ENCODE results near the gene SYNE1. TPM values are rescaled to one million over a fixed set of nuclear protein-coding genes. Genes with fewer than 3 reads are reported as not detected.
"Not testable (repeated sequence)": the region's sequence is repeated elsewhere in the genome, so short reads cannot be mapped to it uniquely, and the experiment has no call there.

Gene SYNE1
- total RNA-seq, 2 donors from 2014 or later: 26.0 to 46.7 TPM

DNA sequence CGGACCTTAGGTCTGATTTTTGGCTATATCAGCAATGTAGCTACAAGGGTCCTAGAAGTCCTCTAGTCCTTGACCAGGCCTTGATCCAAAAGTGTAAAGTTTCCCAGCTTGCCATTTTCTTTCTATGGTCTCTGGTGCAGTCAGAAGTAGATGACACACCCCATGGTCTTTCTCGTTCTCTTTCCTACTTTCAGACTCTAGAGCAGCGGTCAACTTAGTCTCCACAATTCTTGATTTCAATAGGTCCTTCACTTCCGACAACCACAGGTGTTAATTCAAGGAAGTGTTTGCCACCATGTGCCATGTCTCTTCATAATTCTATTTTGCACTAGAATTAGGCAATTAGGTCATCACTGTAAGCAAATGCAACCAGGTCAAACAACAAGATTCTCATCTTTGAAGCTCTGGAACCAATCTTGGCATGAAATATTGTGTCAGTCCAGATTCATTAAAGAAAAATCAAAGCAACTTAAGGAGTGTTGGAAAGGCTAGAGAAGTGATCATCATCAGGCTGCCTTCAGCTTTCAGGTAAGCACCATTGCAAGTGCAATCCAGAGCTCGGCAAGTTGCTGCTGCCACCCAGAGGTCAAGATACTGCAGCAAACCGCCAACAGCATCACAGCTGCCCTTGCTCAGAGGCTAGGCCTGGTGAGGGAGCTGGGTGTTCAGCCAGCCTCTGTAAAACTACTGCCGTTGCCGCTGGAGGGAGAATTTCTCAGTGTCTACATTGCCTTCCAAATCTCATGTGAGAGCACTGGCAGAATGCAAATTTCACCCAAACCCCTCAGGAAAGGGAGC, 5.6 kb upstream of the SYNE1 start:
- ATAC-seq (replicated peaks): peak; percentile 34
- Mint-ChIP-seq H3K36me3 (ENCODE audit: low read depth) (no peaks in the 10 kb centered on the region), H3K27me3 (peaks cover 35% of the 10 kb centered on the region), H3K4me1 (no peaks in the 10 kb centered on the region), H3K27ac (no peak overlapping the region), H3K9me3 (no peaks in the 10 kb centered on the region), H3K4me3 (no peak overlapping the region)

- peaks cover 34% of the 10 kb centered on the region for H3K27me3 Mint-ChIP-seq
- no peak for ATAC-seq (replicated peaks)
- H3K36me3 Mint-ChIP-seq (ENCODE audit: low read depth): no peaks in the 10 kb centered on the region
- H3K9me3 Mint-ChIP-seq: no peaks in the 10 kb centered on the region
- H3K4me3 Mint-ChIP-seq: peak overlapping the region; percentile 40
- peaks cover 5% of the 10 kb centered on the region for H3K4me1 Mint-ChIP-seq
- H3K27ac Mint-ChIP-seq: no peak overlapping the region
These were observed 410 bp downstream of the SYNE1 start for GRCh38 chr6:152636609-152637295.

DNA sequence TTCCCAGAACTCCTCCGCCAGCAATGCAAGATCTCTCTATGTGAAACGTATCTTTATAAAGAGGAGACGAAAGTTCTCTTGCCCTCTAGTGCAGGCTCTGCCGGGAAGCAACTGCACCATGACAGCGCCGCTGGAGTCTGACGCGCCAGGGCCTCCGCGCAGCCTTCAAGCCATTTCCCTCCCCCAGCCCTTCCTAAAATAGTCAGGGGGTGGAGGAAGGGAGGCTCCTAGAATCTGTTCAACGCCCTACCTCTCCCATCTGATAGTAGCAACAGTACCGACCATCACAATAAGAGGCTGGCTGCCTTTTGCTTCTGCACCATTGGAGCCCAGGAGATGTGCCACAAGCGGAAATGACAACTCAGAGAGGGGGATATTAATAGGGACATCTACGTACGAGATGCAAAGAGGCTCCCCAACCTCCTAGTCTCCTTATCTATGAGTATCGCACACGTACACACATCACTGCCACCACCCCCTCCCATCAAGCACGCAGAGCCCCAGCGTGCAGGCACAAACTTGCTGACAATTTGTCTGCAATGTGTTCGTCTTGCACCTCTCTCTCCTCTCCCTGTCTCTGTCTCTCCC, 1.0 kb downstream of the SYNE1 start:
- Mint-ChIP-seq H3K4me3 (peak overlapping the region; percentile 40), H3K9me3 (no peaks in the 10 kb centered on the region), H3K27ac (no peak overlapping the region), H3K4me1 (peaks cover 5% of the 10 kb centered on the region), H3K36me3 (ENCODE audit: low read depth) (no peaks in the 10 kb centered on the region), H3K27me3 (peaks cover 34% of the 10 kb centered on the region)
- no peak for ATAC-seq (replicated peaks)

DNA sequence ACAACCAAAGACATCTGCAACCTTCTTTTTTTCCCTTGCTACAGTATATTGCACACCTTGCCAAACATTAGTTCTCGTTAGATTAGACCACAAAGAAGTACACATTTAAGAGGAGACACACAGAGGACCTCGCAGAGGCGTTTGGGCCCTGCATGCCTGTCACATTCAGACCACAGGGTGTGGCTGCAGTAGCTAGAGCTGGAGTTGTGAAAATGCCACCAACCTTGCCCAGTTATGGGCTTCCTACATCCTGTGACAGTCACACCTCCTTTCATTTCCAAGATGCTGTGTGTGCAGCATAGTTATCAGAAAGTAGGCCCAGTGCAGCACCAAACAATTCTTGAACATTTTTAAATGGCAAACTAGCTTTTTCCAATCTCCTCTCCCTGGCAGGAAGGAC, 2.4 kb downstream of the SYNE1 start:
- Mint-ChIP-seq H3K4me1 (peaks cover 5% of the 10 kb centered on the region), H3K27ac (no peak overlapping the region), H3K27me3 (peaks cover 31% of the 10 kb centered on the region), H3K9me3 (no peaks in the 10 kb centered on the region), H3K4me3 (no peak overlapping the region), H3K36me3 (ENCODE audit: low read depth) (no peaks in the 10 kb centered on the region)
- no peak for ATAC-seq (replicated peaks)

- no peaks in the 10 kb centered on the region for H3K36me3 Mint-ChIP-seq (ENCODE audit: low read depth)
These were observed 4.9 kb downstream of the SYNE1 start for GRCh38 chr6:152632121-152632782.

DNA sequence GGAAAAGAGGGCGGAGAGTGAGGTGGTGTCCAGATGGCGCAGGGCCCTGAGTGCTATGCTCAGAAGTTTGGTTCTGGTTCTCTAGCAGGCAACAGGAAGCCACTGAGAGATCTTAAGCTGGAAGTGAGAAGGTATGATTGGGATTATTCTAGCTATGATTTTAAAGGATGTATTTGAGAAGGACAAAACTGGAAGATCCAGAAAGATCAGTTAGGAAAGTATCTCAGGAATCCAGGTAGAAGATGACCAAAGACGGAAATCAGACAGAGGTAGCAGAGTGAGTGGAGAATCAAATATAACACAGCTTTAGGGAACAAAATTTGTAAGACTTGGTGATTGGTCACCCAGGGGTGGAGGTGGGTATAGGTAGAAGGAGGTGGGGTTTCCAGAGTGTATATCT, 5.8 kb downstream of the SYNE1 start:
- Mint-ChIP-seq H3K27me3 (peaks cover 16% of the 10 kb centered on the region), H3K36me3 (ENCODE audit: low read depth) (no peaks in the 10 kb centered on the region), H3K4me1 (peaks cover 4% of the 10 kb centered on the region), H3K4me3 (no peak overlapping the region), H3K9me3 (no peaks in the 10 kb centered on the region), H3K27ac (no peak overlapping the region)
- no peak for ATAC-seq (replicated peaks)

More at GRCh38 chr6:152632121-152632782, 4.9 kb downstream of the SYNE1 start:
- Mint-ChIP-seq H3K4me1 (peaks cover 5% of the 10 kb centered on the region), H3K4me3 (no peak overlapping the region), H3K27me3 (peaks cover 18% of the 10 kb centered on the region), H3K9me3 (no peaks in the 10 kb centered on the region), H3K27ac (no peak overlapping the region)
- ATAC-seq (replicated peaks): no peak

GRCh38 chr6:152630832-152631231, 6.3 kb downstream of the SYNE1 start:
- ATAC-seq (replicated peaks): no peak
- no peak overlapping the region for H3K4me3 Mint-ChIP-seq
- H3K27ac Mint-ChIP-seq: no peak overlapping the region
- no peaks in the 10 kb centered on the region for H3K4me1 Mint-ChIP-seq
- H3K27me3 Mint-ChIP-seq: peaks cover 16% of the 10 kb centered on the region
- no peaks in the 10 kb centered on the region for H3K9me3 Mint-ChIP-seq
- no peaks in the 10 kb centered on the region for H3K36me3 Mint-ChIP-seq (ENCODE audit: low read depth)

GRCh38 chr6:152625213-152625612, 11.9 kb downstream of the SYNE1 start:
- no peaks in the 10 kb centered on the region for H3K9me3 Mint-ChIP-seq
- H3K27me3 Mint-ChIP-seq: peaks cover 11% of the 10 kb centered on the region
- H3K4me3 Mint-ChIP-seq: no peak overlapping the region
- no peak overlapping the region for H3K27ac Mint-ChIP-seq
- ATAC-seq (replicated peaks): no peak
- H3K4me1 Mint-ChIP-seq: no peaks in the 10 kb centered on the region
- no peaks in the 10 kb centered on the region for H3K36me3 Mint-ChIP-seq (ENCODE audit: low read depth)

GRCh38 chr6:152614776-152615175, 22.4 kb downstream of the SYNE1 start:
- H3K4me1 Mint-ChIP-seq; H3K9me3 Mint-ChIP-seq; H3K27me3 Mint-ChIP-seq; H3K36me3 Mint-ChIP-seq (ENCODE audit: low read depth); ATAC-seq (replicated peaks); H3K4me3 Mint-ChIP-seq; H3K27ac Mint-ChIP-seq: not testable (repeated sequence)

DNA sequence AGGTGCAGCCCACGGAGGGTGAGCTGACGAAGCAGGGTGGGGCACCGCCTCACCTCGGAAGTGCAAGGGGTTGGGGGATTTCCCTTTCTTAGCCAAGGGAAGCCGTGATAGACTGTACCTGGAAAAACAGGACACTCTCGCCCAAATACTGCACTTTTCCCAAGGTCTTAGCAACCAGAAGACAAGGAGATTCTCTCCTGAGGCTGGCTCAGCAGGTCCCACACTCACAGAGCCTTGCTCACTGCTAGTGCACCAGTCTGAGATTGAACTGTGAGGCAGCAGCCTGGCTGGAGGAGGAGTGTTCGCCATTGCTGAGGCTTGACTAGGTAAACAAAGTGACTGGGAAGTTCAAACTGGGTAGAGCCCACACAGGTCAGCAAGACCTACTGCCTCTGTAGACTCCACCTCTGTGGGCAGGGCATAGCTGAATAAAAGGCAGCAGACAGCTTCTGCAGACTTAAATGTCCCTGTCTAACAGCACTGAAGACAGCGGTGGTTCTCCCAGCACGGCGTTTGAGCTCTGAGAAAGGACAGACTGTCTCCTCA, 28.0 kb downstream of the SYNE1 start:
- Mint-ChIP-seq H3K27me3 (peaks cover 8% of the 10 kb centered on the region), H3K36me3 (ENCODE audit: low read depth) (no peaks in the 10 kb centered on the region), H3K4me3 (no peak overlapping the region), H3K27ac (no peak overlapping the region), H3K4me1 (no peaks in the 10 kb centered on the region), H3K9me3 (peaks cover 5% of the 10 kb centered on the region)
- no peak for ATAC-seq (replicated peaks)

GRCh38 chr6:152605941-152606340, 31.2 kb downstream of the SYNE1 start:
- no peaks in the 10 kb centered on the region for H3K9me3 Mint-ChIP-seq
- H3K27ac Mint-ChIP-seq: no peak overlapping the region
- no peaks in the 10 kb centered on the region for H3K4me1 Mint-ChIP-seq
- peaks cover under 1% of the 10 kb centered on the region for H3K27me3 Mint-ChIP-seq
- H3K36me3 Mint-ChIP-seq (ENCODE audit: low read depth): no peaks in the 10 kb centered on the region
- no peak overlapping the region for H3K4me3 Mint-ChIP-seq
- no peak for ATAC-seq (replicated peaks)

- no peaks in the 10 kb centered on the region for H3K9me3 Mint-ChIP-seq
- no peak for ATAC-seq (replicated peaks)
- no peak overlapping the region for H3K4me3 Mint-ChIP-seq
- H3K27ac Mint-ChIP-seq: no peak overlapping the region
- no peaks in the 10 kb centered on the region for H3K4me1 Mint-ChIP-seq
- H3K36me3 Mint-ChIP-seq (ENCODE audit: low read depth): no peaks in the 10 kb centered on the region
- no peaks in the 10 kb centered on the region for H3K27me3 Mint-ChIP-seq
These were observed 31.8 kb downstream of the SYNE1 start for GRCh38 chr6:152605342-152605741.

GRCh38 chr6:152603911-152604310, 33.3 kb downstream of the SYNE1 start:
- Mint-ChIP-seq H3K36me3 (ENCODE audit: low read depth) (no peaks in the 10 kb centered on the region), H3K4me1 (no peaks in the 10 kb centered on the region), H3K27me3 (peaks cover 11% of the 10 kb centered on the region), H3K4me3 (no peak overlapping the region), H3K9me3 (no peaks in the 10 kb centered on the region), H3K27ac (no peak overlapping the region)
- no peak for ATAC-seq (replicated peaks)

- Mint-ChIP-seq H3K4me3 (no peak overlapping the region), H3K36me3 (ENCODE audit: low read depth) (no peaks in the 10 kb centered on the region), H3K4me1 (no peaks in the 10 kb centered on the region), H3K27me3 (peaks cover 14% of the 10 kb centered on the region), H3K9me3 (no peaks in the 10 kb centered on the region), H3K27ac (no peak overlapping the region)
- ATAC-seq (replicated peaks): no peak
These were observed 37.1 kb downstream of the SYNE1 start for GRCh38 chr6:152600022-152600421.

Data from activated T-helper 17 cell treated with anti-CD3 and anti-CD28 coated beads, Interleukin-2, amount 50 U/mL, for 72 hours (primary cell).